ENCODE measurements around the gene A3GALT2. TPM values are rescaled to one million over a fixed set of nuclear protein-coding genes. Genes with fewer than 3 reads are reported as not detected.

Gene A3GALT2
- total and polyA plus RNA-seq, 2 donors (not counting 1 experiment from before 2014, with no cell fraction given): not detected

DNA sequence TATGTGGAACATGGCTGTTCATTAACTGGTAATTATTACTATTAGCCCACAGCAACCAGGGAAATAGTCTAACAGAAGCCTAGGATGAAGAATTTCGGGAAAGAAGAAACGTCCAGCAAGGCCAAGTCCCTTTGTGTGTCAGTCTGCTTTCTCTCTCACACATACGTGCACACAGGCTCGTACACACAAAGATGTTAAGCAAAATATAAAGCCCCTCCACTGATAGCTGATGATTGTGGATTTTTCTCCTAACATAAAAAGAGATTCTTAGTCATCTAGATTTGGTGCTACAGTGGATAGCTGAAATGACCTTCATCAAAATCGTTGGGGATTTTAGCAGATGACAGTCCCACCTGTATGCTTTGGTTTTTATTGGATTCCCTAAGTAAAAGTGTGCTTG is 42.1 kb upstream of the A3GALT2 start:
- TF ChIP-seq CTCF (IDR thresholded peaks at IDR 0.05) (no peak), EZH2 (IDR thresholded peaks at IDR 0.05; ENCODE audit: borderline replicate concordance, insufficient read depth, low read depth, low read length, poor library complexity, severe bottlenecking) (no peak)
- CTCF ChIA-PET: interaction anchor here (1.6 to 10.4 kb wide), 2 partner anchors 67 to 108 kb away, joined by 5 to 148 read pairs; no protein-coding TSS in a partner anchor
- Histone ChIP-seq H2AFZ (ENCODE audit: insufficient read depth, low read depth, low read length, poor library complexity, severe bottlenecking) (no peak overlapping the region), H3K9ac (ENCODE audit: low read length) (no peak overlapping the region), H3K4me3 (ENCODE audit: control extremely low read depth in 1 of 5, extremely low read depth in 1 of 5, insufficient read depth in 1 of 5, low read depth in 2 of 5, low read length in 4 of 5) (no peak overlapping the region), H3K36me3 (replicated peaks in 1 of 2; ENCODE audit: control extremely low read depth in 1 of 2, control insufficient read depth in 1 of 2, extremely low read depth in 1 of 2, insufficient read depth in 2 of 2, low read length in 1 of 2) (no peaks in the 10 kb centered on the region), H3K79me2 (ENCODE audit: control insufficient read depth, insufficient read depth, low read length) (no peaks in the 10 kb centered on the region), H3K27me3 (replicated peaks in 1 of 4; ENCODE audit: control extremely low read depth in 1 of 4, control insufficient read depth in 3 of 4, insufficient read depth in 4 of 4, low read length in 3 of 4) (peaks cover 0 to 10% (median 3%) of the 10 kb centered on the region in 4 experiments), H3K27ac (ENCODE audit: low read length in 2 of 2) (no peak overlapping the region), H4K20me1 (ENCODE audit: control insufficient read depth, insufficient read depth, low read length, poor library complexity, severe bottlenecking) (no peaks in the 10 kb centered on the region), H3K4me2 (replicated peaks; ENCODE audit: low read depth, low read length, poor library complexity, severe bottlenecking) (no peak overlapping the region), H3K4me1 (ENCODE audit: control insufficient read depth in 2 of 2, insufficient read depth in 2 of 2, low read length in 2 of 2) (peaks cover 4 to 5% of the 10 kb centered on the region in 2 donors), H3K9me3 (ENCODE audit: control extremely low read depth in 1 of 3, control insufficient read depth in 2 of 3, insufficient read depth in 1 of 3, low read length in 2 of 3) (no peaks in the 10 kb centered on the region)
- Mint-ChIP-seq H3K9me3 (ENCODE audit: insufficient read depth) (no peaks in the 10 kb centered on the region), H3K27me3 (peaks cover 3% of the 10 kb centered on the region), H3K4me1 (peaks cover 4% of the 10 kb centered on the region), H3K27ac (no peak overlapping the region), H3K4me3 (no peak overlapping the region)
- POLR2A ChIA-PET: no interaction called here
- WGBS (ENCODE audit: insufficient coverage): 86% methylated on average over 1 of the region's 5 CpGs
- no peak for ATAC-seq (ENCODE audit: low read depth)
- intact Hi-C loops (cut with micrococcal nuclease): no loop called here
- DNase-seq: no peak

DNA sequence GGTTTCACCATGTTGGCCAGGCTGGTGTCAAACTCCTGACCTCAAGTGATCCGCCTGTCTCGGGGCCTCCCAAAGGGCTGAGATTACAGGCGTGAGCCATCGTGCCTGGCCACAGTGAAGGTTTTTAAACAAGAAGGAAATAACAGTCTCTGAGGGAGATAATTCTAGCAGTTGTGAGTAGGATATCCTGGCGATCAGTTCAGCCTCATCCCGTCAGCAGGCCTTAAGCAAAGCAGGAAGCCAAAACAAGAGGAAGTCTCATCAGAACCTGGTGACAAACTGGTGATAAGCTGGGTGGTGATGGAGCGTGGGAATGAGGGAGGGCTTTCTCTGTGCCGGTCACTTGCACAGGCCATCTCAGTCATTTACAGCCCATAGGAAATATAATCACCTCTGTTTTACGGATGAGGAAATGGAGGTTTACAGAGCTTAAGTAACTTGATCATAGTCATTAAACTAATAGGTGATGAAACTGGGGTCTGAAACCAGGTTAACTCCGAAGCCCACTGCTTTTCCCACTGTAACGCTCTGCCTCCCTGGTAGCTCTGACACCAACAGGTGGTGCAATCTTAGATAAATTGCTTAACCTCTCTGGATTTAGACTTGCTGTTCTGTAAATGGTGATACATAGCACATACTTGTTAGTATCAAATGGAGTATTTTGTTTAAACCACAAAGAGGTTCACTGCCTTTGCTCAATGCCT is 40.8 kb upstream of the A3GALT2 start:
- no peaks in the 10 kb centered on the region for H3K9me3 Mint-ChIP-seq (ENCODE audit: insufficient read depth)
- H2AFZ ChIP-seq (ENCODE audit: insufficient read depth, low read depth, low read length, poor library complexity, severe bottlenecking): no peak overlapping the region
- no peak overlapping the region for H3K4me2 ChIP-seq (replicated peaks; ENCODE audit: low read depth, low read length, poor library complexity, severe bottlenecking)
- H3K27me3 ChIP-seq (replicated peaks in 1 of 4; ENCODE audit: control extremely low read depth in 1 of 4, control insufficient read depth in 3 of 4, insufficient read depth in 4 of 4, low read length in 3 of 4): peaks cover 0 to under 1% (median 0%) of the 10 kb centered on the region in 4 experiments
- no peaks in the 10 kb centered on the region for H3K4me1 ChIP-seq (ENCODE audit: control insufficient read depth in 2 of 2, insufficient read depth in 2 of 2, low read length in 2 of 2)
- TF ChIP-seq CTCF (IDR thresholded peaks at IDR 0.05): no peak
- TF ChIP-seq EZH2 (IDR thresholded peaks at IDR 0.05; ENCODE audit: borderline replicate concordance, insufficient read depth, low read depth, low read length, poor library complexity, severe bottlenecking): no peak
- DNase-seq (no peak), ATAC-seq (ENCODE audit: low read depth) (no peak)
- H3K4me1 Mint-ChIP-seq: peaks cover 4% of the 10 kb centered on the region
- H3K9ac ChIP-seq (ENCODE audit: low read length): no peak overlapping the region
- no peaks in the 10 kb centered on the region for H4K20me1 ChIP-seq (ENCODE audit: control insufficient read depth, insufficient read depth, low read length, poor library complexity, severe bottlenecking)
- peaks cover 3% of the 10 kb centered on the region for H3K27me3 Mint-ChIP-seq
- no peak overlapping the region for H3K4me3 Mint-ChIP-seq
- 32% methylated on average over 6 of the region's 11 CpGs for WGBS (ENCODE audit: insufficient coverage)
- H3K27ac Mint-ChIP-seq: no peak overlapping the region
- no peaks in the 10 kb centered on the region for H3K9me3 ChIP-seq (ENCODE audit: control extremely low read depth in 1 of 3, control insufficient read depth in 2 of 3, insufficient read depth in 1 of 3, low read length in 2 of 3)
- intact Hi-C loops (cut with micrococcal nuclease): no loop called here
- CTCF ChIA-PET: interaction anchor here (1.6 to 10.4 kb wide), 2 partner anchors 66 to 109 kb away, joined by 5 to 148 read pairs; no protein-coding TSS in a partner anchor
- no peaks in the 10 kb centered on the region for H3K79me2 ChIP-seq (ENCODE audit: control insufficient read depth, insufficient read depth, low read length)
- H3K36me3 ChIP-seq (replicated peaks in 1 of 2; ENCODE audit: control extremely low read depth in 1 of 2, control insufficient read depth in 1 of 2, extremely low read depth in 1 of 2, insufficient read depth in 2 of 2, low read length in 1 of 2): no peaks in the 10 kb centered on the region
- POLR2A ChIA-PET: no interaction called here
- H3K4me3 ChIP-seq (ENCODE audit: control extremely low read depth in 1 of 5, extremely low read depth in 1 of 5, insufficient read depth in 1 of 5, low read depth in 2 of 5, low read length in 4 of 5): no peak overlapping the region
- H3K27ac ChIP-seq (ENCODE audit: low read length in 2 of 2): no peak overlapping the region
